Thyroid gland (tissue), 4 donors: ENCODE results near the gene PTGFRN. TPM values are rescaled to one million over a fixed set of nuclear protein-coding genes. Genes with fewer than 3 reads are reported as not detected.

ENCODE experiments used
- DNase-seq, 2 donors: peaks; one replicate each; pipeline ENCODE4 v3.0.0-alpha.2; 2019
- H3K27ac ChIP-seq, 3 donors: fragments of 200-600 bp; sonication (generic); 1 replicate in 2 of 3; 2 replicates in 1 of 3; pipeline ENCODE4 v1.5.1; 2016 to 2019; ENCODE audit warnings: mild to moderate bottlenecking in 1 of 3, moderate library complexity in 1 of 3
- H3K27me3 ChIP-seq: fragments of 200-600 bp; sonication (generic); one replicate; pipeline ENCODE4 v1.5.1; 2019
- H3K36me3 ChIP-seq, 2 donors: fragments of 200-600 bp; sonication (generic); one replicate each; pipeline ENCODE4 v1.5.1; 2016 to 2019
- H3K4me1 ChIP-seq, 2 donors: fragments of 200-600 bp; sonication (generic); one replicate each; pipeline ENCODE4 v1.5.1; 2017 to 2019
- H3K4me3 ChIP-seq, 3 donors: fragments of 200-600 bp; sonication (generic); replicated peaks in 1 of 3; 1 replicate in 2 of 3; 2 replicates in 1 of 3; pipeline ENCODE4 v1.5.1; 2016; ENCODE audit warnings: mild to moderate bottlenecking in 1 of 3
- H3K9me3 ChIP-seq: fragments of 200-600 bp; sonication (generic); one replicate; pipeline ENCODE4 v1.5.1; 2017
- POLR2A ChIP-seq, 2 donors: fragments of 450-650 bp; IDR thresholded peaks; one replicate each; pipeline ENCODE4 v1.6.1; 2017; ENCODE audit warnings: antibody characterized with exemption in 2 of 2, mild to moderate bottlenecking in 2 of 2, moderate library complexity in 1 of 2
- WGBS, 2 donors: methylation state at CpG; one replicate each; pipeline ENCODE4 v1.1.5; 2017; 5-methylcytosine and 5-hydroxymethylcytosine counted together
- intact Hi-C: fragments of 100-400 bp; cut with DNase I; formaldehyde crosslinking; loops from one replicate; pipeline ENCODE4 v1.15.1; 2023
- total RNA-seq, 4 donors: library from RNA; depleted of rRNA; stranded (reverse); fragments of >200 nt; gene quantifications; one replicate each; pipeline ENCODE4 v1.2.3, GENCODE V29; 2016
- TF ChIP-seq, protein P1 (sequence below), 6 experiments: fragments of 200-600 bp in 3 of 6; fragments of 450-650 bp in 3 of 6; sonication (generic) in 3 of 6; IDR thresholded peaks; one replicate each; pipeline ENCODE4 v1.5.1; 2016 to 2019; ENCODE audit warnings: antibody characterized with exemption in 6 of 6, mild to moderate bottlenecking in 2 of 6, inconsistent platforms in 1 of 6, moderate library complexity in 1 of 6

PTGFRN gene
- total RNA-seq, 4 donors from 2014 or later, result 18.7 to 38.7 (median 27.6) TPM

DNA sequence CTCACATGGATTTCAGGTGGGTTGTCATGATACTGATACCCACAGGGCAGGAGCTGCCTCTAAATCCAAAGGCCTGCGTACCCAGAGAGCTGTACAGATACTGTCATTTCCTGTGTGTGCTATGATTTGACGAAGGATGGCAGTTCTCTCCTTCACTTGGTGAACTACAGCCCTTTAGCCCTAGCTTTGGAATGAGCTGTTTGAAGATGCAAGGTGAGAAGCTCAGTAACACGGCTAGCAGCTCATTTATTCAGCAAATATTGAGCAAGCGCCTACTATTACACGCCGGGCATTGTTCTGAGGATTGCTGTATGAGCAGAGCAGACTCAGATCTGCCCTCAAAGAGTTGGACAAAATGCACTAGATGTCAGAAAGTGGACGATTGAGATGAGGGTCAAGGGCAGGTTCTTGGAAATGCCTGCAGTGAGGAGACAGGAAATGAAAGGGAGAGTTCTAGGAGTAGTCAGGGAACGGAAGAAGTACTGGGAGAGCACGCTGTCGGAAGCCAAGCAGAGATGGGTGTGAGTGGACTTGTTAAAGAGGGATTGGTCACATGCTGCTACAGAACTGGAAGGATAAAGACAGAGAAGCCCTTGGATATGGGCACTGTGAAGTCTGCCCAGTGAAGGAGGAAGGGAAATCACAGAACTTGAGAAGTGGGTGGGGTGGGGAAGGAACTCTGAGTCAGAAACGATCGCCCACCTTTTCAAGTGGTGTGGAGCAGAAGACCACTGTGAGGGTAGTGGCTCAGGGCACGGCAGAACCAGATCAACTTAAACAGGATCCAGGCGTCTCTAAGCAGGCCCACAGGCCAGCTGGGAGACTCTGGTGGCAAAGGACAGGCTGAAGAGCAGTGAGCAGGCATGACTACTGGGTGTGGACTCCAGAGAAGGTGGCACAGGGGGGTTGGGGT lies 7.1 kb downstream of the PTGFRN start:
- 80 to 83% methylated on average over 14 of the region's 14 CpGs for WGBS, 2 donors
- intact Hi-C loops, result no loop called here
- no peaks in the 10 kb centered on the region for H3K36me3 ChIP-seq
- H3K4me3 ChIP-seq, result no peak overlapping the region
- DNase-seq, result no peak
- H3K4me1 ChIP-seq, result peaks cover 13 to 23% of the 10 kb centered on the region in 2 donors
- H3K27ac ChIP-seq, result no peak overlapping the region
- H3K27me3 ChIP-seq, result no peaks in the 10 kb centered on the region
- no peak for TF ChIP-seq POLR2A (IDR thresholded peaks at IDR 0.05)
- TF ChIP-seq, protein P1, sequence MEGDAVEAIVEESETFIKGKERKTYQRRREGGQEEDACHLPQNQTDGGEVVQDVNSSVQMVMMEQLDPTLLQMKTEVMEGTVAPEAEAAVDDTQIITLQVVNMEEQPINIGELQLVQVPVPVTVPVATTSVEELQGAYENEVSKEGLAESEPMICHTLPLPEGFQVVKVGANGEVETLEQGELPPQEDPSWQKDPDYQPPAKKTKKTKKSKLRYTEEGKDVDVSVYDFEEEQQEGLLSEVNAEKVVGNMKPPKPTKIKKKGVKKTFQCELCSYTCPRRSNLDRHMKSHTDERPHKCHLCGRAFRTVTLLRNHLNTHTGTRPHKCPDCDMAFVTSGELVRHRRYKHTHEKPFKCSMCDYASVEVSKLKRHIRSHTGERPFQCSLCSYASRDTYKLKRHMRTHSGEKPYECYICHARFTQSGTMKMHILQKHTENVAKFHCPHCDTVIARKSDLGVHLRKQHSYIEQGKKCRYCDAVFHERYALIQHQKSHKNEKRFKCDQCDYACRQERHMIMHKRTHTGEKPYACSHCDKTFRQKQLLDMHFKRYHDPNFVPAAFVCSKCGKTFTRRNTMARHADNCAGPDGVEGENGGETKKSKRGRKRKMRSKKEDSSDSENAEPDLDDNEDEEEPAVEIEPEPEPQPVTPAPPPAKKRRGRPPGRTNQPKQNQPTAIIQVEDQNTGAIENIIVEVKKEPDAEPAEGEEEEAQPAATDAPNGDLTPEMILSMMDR (IDR thresholded peaks at IDR 0.05), result no peak
- H3K9me3 ChIP-seq, result no peaks in the 10 kb centered on the region

DNA sequence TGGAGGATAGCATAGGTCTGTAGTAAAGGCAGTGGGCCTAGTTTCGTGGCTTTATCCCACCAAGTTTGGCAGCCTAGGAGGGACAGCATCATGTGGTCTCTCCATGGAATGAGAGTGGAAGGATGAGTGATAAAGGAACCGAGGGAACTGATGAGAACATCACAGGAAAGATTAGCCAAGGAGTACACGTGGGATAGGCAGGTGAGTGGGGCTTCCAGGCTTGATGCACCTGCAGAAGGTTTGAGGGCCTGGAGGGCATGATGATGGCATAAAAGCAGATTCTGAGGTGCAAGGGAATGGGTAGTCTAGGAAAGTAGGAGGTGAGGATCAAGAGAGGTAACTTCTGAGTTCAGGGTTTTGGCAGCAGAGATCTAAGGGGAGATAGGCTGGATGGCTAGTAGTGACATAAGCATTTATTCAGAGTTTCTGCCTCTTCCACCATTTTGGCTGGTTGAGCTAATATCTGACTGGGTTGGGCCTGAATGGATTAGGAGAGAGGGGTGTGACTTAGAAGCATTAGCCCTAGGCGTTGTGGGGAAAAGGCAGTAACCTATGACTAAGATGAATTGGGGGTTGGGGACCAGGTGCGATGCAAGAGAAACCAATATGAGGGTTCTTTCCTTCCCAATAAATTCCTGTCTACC lies 9.1 kb downstream of the PTGFRN start:
- TF ChIP-seq, protein P1 (IDR thresholded peaks at IDR 0.05), result no peak
- TF ChIP-seq POLR2A (IDR thresholded peaks at IDR 0.05), result no peak
- Histone ChIP-seq H3K36me3 (no peaks in the 10 kb centered on the region), H3K4me1 (peaks cover 13 to 23% of the 10 kb centered on the region in 2 donors), H3K9me3 (no peaks in the 10 kb centered on the region), H3K27ac (no peak overlapping the region), H3K27me3 (no peaks in the 10 kb centered on the region), H3K4me3 (no peak overlapping the region)
- DNase-seq, result no peak
- WGBS, 2 donors, result 89 to 93% methylated on average over 5 of the region's 5 CpGs
- intact Hi-C loops, result no loop called here

DNA sequence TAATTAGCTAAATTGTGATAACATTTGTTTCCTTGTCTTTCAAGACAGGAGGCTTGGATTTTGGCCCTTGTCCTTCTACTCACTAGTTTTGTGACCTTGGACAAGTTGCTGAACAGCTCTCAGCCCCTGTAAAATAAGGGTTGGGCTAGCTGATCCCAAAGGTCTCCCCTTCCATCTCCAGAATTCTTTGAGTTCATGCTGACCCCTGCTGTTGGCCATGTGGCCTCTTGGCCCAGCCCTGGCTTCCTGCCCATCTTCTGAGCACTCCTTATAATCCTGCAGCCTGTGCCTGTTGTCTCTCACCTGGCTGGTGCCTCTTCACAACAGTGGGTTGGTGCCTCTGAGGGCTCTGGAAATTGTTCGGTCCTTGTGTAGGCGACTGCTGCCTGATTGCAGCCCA lies 10.1 kb downstream of the PTGFRN start:
- intact Hi-C loops, result no loop called here

DNA sequence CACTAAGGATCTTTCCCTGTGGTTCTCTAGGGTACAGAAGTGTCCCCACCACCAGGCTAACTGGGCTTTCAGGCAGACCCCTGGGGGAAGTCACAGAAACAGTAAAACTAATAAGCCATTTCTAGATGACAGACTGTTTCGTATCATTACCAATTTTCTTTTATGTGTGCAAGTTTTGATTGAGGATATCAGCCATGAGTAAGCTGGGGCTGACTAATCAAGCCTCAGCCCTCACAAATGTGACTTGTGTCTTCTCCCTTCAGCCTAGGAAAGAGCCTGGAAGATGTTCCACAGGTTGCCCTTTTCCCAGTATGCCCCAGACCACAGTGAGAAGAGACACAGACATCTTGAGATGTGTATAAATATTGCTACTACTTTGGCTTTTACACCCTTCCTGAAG lies 10.5 kb downstream of the PTGFRN start:
- no peaks in the 10 kb centered on the region for H3K27me3 ChIP-seq
- TF ChIP-seq, protein P1 (IDR thresholded peaks at IDR 0.05), result no peak
- TF ChIP-seq POLR2A (IDR thresholded peaks at IDR 0.05), result no peak
- no peaks in the 10 kb centered on the region for H3K9me3 ChIP-seq
- no peak for DNase-seq
- 100% methylated on average over 1 of the region's 1 CpG for WGBS, 2 donors
- H3K27ac ChIP-seq, result no peak overlapping the region
- no peak overlapping the region for H3K4me3 ChIP-seq
- intact Hi-C loops, result no loop called here
- H3K4me1 ChIP-seq, result peaks cover 10 to 19% of the 10 kb centered on the region in 2 donors
- H3K36me3 ChIP-seq, result no peaks in the 10 kb centered on the region

More for the DNA sequence above, 10.1 kb downstream of the PTGFRN start:
- H3K4me1 ChIP-seq, result peaks cover 13 to 23% of the 10 kb centered on the region in 2 donors
- peak; percentile 75 to 79 for DNase-seq
- H3K27me3 ChIP-seq, result no peaks in the 10 kb centered on the region
- H3K36me3 ChIP-seq, result no peaks in the 10 kb centered on the region
- no peak overlapping the region for H3K4me3 ChIP-seq
- no peak overlapping the region for H3K27ac ChIP-seq
- no peaks in the 10 kb centered on the region for H3K9me3 ChIP-seq
- TF ChIP-seq, protein P1 (IDR thresholded peaks at IDR 0.05), result peak in 2 of 6 experiments; percentile 5 to 30
- TF ChIP-seq POLR2A (IDR thresholded peaks at IDR 0.05), result no peak
- 30 to 50% methylated on average over 2 of the region's 2 CpGs for WGBS, 2 donors
